ENCODE results near the gene WIZ.
A peak's percentile ranks its signal among the peaks of the same experiment; 100 is the strongest.
"Not testable (repeated sequence)": the region's sequence is repeated elsewhere in the genome, so short reads cannot be mapped to it uniquely, and the experiment has no call there.

WIZ gene

GRCh38 chr19:15402411-15403150 is 47.2 kb downstream of the WIZ start:
- no peak for DNase-seq

- no peak for DNase-seq
Measured at GRCh38 chr19:15401397-15401710, 48.4 kb downstream of the WIZ start.

- DNase-seq: no peak
Measured at GRCh38 chr19:15400521-15401396, 49.0 kb downstream of the WIZ start.

GRCh38 chr19:15399635-15400034 is 50.1 kb downstream of the WIZ start:
- no peak for DNase-seq

- no peak for DNase-seq
Measured at GRCh38 chr19:15399234-15399515, 50.6 kb downstream of the WIZ start.

- no peak for DNase-seq
Measured at GRCh38 chr19:15398501-15399233, 51.1 kb downstream of the WIZ start.

GRCh38 chr19:15397782-15398181 is 52.0 kb downstream of the WIZ start:
- DNase-seq: no peak

- no peak for DNase-seq
Measured at GRCh38 chr19:15397236-15397635, 52.5 kb downstream of the WIZ start.

- no peak for DNase-seq
Measured at GRCh38 chr19:15396436-15396835, 53.3 kb downstream of the WIZ start.

- not testable (repeated sequence) for DNase-seq
Measured at GRCh38 chr19:15395251-15395650, 54.5 kb downstream of the WIZ start.

GRCh38 chr19:15394426-15394825 is 55.3 kb downstream of the WIZ start:
- DNase-seq: no peak

- no peak for DNase-seq
Measured at GRCh38 chr19:15393963-15394362, 55.8 kb downstream of the WIZ start.

GRCh38 chr19:15390814-15391213 is 58.9 kb downstream of the WIZ start:
- DNase-seq: no peak

GRCh38 chr19:15381864-15382263 is 67.9 kb downstream of the WIZ start:
- DNase-seq: no peak

- DNase-seq: no peak
Measured at GRCh38 chr19:15381429-15381828, 68.3 kb downstream of the WIZ start.

GRCh38 chr19:15379999-15380647 is 69.6 kb downstream of the WIZ start:
- DNase-seq: peak; percentile 93

- DNase-seq: peak; percentile 100
Measured at GRCh38 chr19:15379083-15379998, 70.4 kb downstream of the WIZ start, which contains the start of gene AKAP8. TSS of gene AKAP8 (minus strand) at chr19:15379787. CDS start at chr19:15379731, 56 bp downstream.

- DNase-seq: peak; percentile 70
Measured at GRCh38 chr19:15378534-15379082, 71.1 kb downstream of the WIZ start.

GRCh38 chr19:15374796-15375440 is 74.8 kb downstream of the WIZ start:
- DNase-seq: no peak

GRCh38 chr19:15374105-15374651 is 75.6 kb downstream of the WIZ start:
- no peak for DNase-seq

GRCh38 chr19:15373644-15374043 is 76.1 kb downstream of the WIZ start:
- DNase-seq: no peak
